Stimulated activated CD8-positive, alpha-beta memory T cell treated with anti-CD3 and anti-CD28 coated beads, Interleukin-7, amount 100 ng/mL, for 24 hours (primary cell): ENCODE measurements around the gene COPA.

Experiments used
- DNase-seq: peaks from one replicate; pipeline ENCODE4 v3.0.0-alpha.2; 2020; ENCODE audit warnings: low read depth

The COPA gene

GRCh38 chr1:160362168-160362957 lies 19.3 kb upstream of the COPA start:
- DNase-seq: no peak

GRCh38 chr1:160361814-160362167 lies 18.7 kb upstream of the COPA start:
- no peak for DNase-seq

GRCh38 chr1:160361199-160361598 lies 18.1 kb upstream of the COPA start:
- DNase-seq: no peak

GRCh38 chr1:160360227-160360695 lies 17.2 kb upstream of the COPA start:
- no peak for DNase-seq

- DNase-seq: no peak
Measured at GRCh38 chr1:160359559-160360226, 16.6 kb upstream of the COPA start.

- DNase-seq: no peak
Measured at GRCh38 chr1:160358073-160358472, 15.0 kb upstream of the COPA start.

GRCh38 chr1:160357286-160358002 lies 14.4 kb upstream of the COPA start:
- DNase-seq: no peak

GRCh38 chr1:160354388-160354985 lies 11.4 kb upstream of the COPA start:
- no peak for DNase-seq

- DNase-seq: no peak
Measured at GRCh38 chr1:160353223-160353622, 10.2 kb upstream of the COPA start.

GRCh38 chr1:160352555-160352954 lies 9.5 kb upstream of the COPA start:
- DNase-seq: no peak

- DNase-seq: no peak
Measured at GRCh38 chr1:160351629-160352028, 8.6 kb upstream of the COPA start.

GRCh38 chr1:160346958-160347357 lies 3.9 kb upstream of the COPA start:
- DNase-seq: no peak

GRCh38 chr1:160346463-160346862 lies 3.4 kb upstream of the COPA start:
- DNase-seq: no peak

GRCh38 chr1:160344936-160345335 lies 1.9 kb upstream of the COPA start:
- DNase-seq: no peak

GRCh38 chr1:160344241-160344640 lies 1.2 kb upstream of the COPA start:
- DNase-seq: no peak

GRCh38 chr1:160342526-160342925 lies 524 bp downstream of the COPA start:
- no peak for DNase-seq

GRCh38 chr1:160340866-160341265 lies 2.2 kb downstream of the COPA start:
- DNase-seq: no peak

- no peak for DNase-seq
Measured at GRCh38 chr1:160340146-160340545, 2.9 kb downstream of the COPA start.

- DNase-seq: no peak
Measured at GRCh38 chr1:160338580-160338979, 4.5 kb downstream of the COPA start.

- DNase-seq: no peak
Measured at GRCh38 chr1:160332516-160332915, 10.5 kb downstream of the COPA start.

GRCh38 chr1:160330119-160330518 lies 12.9 kb downstream of the COPA start:
- DNase-seq: no peak

GRCh38 chr1:160328184-160328583 lies 14.9 kb downstream of the COPA start:
- DNase-seq: no peak

GRCh38 chr1:160326418-160326817 lies 16.6 kb downstream of the COPA start:
- no peak for DNase-seq
